ENCODE data around the gene PACRG. TPM values are rescaled to one million over a fixed set of nuclear protein-coding genes. Genes with fewer than 3 reads are reported as not detected.

The PACRG gene
- total RNA-seq, 2 donors from 2014 or later = 2.8 to 21.3 TPM

DNA sequence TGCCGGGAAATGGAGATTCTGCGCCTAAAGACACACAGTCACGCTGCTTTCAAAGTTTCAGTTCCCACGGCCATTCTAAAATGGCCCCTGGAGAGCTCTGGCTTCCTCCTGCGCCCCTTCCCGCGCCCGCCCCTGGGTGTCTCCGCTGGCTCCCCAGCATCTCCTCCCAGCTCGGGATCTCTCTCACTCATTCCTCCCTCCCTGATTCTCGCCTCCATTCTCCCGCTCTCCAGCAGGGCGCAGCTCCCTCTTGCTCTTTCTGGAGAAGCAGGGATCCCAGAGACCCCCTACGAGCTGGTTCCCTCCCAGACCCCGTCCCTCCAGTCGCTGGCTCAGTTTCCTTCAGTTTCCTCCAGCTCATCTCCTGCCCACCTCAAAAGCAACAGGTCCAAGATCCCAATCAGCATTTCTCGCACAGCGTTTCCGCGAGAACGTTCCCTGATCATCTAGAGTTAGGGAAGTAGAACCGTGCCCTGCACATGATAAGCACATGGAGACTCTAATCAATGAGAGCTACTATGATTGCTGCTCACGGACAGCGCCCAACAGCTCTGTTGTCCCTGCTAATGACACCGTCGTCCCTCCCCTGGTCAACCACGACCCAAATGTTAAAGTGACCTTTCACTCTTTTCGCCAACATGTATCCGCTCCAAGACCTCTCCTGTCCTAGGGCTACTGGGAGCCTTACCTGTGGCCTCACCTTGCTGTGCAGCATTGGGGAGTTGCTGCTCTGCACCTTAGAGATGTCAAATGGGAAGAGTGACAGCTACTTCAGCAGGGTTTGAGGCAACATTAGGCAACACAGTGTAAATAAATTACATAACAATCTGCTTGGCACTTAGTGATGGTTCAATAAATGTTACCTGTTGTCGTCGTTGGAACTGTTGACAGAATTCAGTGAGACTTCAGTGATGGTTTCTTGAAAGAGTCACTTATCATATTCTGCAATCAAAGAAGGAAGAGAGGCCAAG, 468.2 kb downstream of the PACRG start:
- Histone ChIP-seq H3K4me3 (no peak overlapping the region), H3K27me3 (no peaks in the 10 kb centered on the region), H3K4me1 (peaks cover 0 to 12% of the 10 kb centered on the region in 2 donors), H3K9me3 (no peaks in the 10 kb centered on the region), H3K27ac (no peak overlapping the region), H3K36me3 (no peaks in the 10 kb centered on the region)
- TF ChIP-seq, protein P1, sequence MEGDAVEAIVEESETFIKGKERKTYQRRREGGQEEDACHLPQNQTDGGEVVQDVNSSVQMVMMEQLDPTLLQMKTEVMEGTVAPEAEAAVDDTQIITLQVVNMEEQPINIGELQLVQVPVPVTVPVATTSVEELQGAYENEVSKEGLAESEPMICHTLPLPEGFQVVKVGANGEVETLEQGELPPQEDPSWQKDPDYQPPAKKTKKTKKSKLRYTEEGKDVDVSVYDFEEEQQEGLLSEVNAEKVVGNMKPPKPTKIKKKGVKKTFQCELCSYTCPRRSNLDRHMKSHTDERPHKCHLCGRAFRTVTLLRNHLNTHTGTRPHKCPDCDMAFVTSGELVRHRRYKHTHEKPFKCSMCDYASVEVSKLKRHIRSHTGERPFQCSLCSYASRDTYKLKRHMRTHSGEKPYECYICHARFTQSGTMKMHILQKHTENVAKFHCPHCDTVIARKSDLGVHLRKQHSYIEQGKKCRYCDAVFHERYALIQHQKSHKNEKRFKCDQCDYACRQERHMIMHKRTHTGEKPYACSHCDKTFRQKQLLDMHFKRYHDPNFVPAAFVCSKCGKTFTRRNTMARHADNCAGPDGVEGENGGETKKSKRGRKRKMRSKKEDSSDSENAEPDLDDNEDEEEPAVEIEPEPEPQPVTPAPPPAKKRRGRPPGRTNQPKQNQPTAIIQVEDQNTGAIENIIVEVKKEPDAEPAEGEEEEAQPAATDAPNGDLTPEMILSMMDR (IDR thresholded peaks at IDR 0.05) = no peak
- no peak for DNase-seq (ENCODE audit: low spot score)

DNA sequence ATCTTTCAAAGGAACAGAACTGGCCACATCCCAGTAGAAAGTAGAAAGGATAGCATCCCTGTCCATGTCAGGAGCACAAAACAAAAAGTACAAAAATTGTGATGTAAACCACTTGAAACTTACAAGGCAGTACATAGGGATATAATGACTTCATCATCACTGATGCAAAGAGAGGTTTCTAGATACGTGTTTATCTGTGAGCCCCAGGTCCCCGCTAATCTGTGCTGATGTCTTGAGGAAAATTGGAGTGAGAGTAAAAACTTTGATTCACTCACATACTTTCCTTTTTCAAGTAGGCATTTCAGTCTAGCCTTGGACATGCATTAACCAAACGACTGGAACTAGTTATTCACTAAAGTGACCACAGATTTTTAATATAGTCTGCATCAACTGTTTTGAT, 470.1 kb downstream of the PACRG start:
- no peak overlapping the region for H3K4me3 ChIP-seq
- no peaks in the 10 kb centered on the region for H3K4me1 ChIP-seq
- TF ChIP-seq, protein P1 (IDR thresholded peaks at IDR 0.05) = no peak
- DNase-seq (ENCODE audit: low spot score) = no peak
- H3K27me3 ChIP-seq = no peaks in the 10 kb centered on the region
- H3K36me3 ChIP-seq = no peaks in the 10 kb centered on the region
- no peak overlapping the region for H3K27ac ChIP-seq
- H3K9me3 ChIP-seq = no peaks in the 10 kb centered on the region

DNA sequence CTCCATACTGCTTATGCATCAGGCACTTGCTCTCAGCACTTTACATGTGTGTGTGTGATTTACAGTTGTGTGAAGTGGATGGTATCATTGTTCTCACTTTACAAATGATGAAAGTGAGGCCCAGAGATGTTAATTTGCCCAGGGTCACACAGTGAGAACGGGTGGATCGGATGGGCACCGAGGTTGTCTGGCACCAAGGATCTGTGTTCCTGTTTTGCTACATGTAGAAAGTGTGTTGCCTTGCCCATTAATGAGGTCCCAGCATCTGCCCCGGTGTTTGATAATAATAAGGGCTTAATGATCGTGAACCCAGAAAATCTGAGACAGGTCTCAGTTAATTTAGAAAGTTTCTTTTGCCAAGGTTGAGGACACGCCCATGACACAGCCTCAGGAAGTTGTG, 470.6 kb downstream of the PACRG start:
- TF ChIP-seq, protein P1 (IDR thresholded peaks at IDR 0.05) = no peak

DNA sequence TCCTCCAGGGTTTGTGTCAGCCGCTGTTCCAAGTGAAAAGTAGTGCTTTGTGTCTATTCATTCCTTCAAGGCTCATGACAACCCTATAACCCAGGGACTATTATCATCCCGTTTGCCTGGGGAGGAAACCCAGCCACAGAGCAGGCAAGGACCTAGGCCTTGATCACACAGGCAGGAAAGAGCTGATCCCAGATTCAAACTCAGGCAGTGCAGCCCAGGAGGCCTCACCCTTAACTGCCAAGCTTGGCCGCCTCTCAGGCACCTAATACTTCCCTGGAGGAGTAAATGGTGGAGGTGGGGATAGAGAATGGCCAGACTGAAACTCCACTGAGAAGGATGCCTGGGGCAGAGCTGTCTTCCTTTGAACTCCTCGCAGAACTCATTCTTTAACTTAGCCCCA, 471.6 kb downstream of the PACRG start:
- no peak overlapping the region for H3K4me3 ChIP-seq
- DNase-seq (ENCODE audit: low spot score) = no peak

More for the DNA sequence above, 470.6 kb downstream of the PACRG start:
- no peaks in the 10 kb centered on the region for H3K36me3 ChIP-seq
- H3K4me3 ChIP-seq = no peak overlapping the region
- no peaks in the 10 kb centered on the region for H3K9me3 ChIP-seq
- H3K27ac ChIP-seq = no peak overlapping the region
- no peaks in the 10 kb centered on the region for H3K4me1 ChIP-seq
- no peak for DNase-seq (ENCODE audit: low spot score)
- H3K27me3 ChIP-seq = no peaks in the 10 kb centered on the region

DNA sequence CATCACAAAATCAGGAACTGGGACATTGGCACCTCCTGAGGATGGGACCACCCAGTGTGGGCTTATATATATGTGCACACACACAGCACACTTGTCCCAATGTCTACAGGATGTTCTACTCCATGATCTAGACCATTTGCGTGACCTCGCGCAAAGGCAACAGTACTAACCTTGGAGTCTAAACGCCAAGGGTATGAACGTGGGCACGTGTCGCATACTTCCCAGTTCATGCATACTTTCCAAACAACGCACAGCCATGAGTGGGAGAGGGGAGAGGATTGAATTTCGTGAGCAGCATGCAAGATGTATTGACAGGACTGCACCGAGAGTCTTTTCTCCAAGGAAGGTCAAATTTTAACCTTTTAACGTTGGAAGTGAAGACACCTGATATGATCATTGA, 472.5 kb downstream of the PACRG start:
- no peak overlapping the region for H3K27ac ChIP-seq
- no peaks in the 10 kb centered on the region for H3K4me1 ChIP-seq
- no peak for DNase-seq (ENCODE audit: low spot score)
- no peak overlapping the region for H3K4me3 ChIP-seq
- TF ChIP-seq, protein P1 (IDR thresholded peaks at IDR 0.05) = no peak
- no peaks in the 10 kb centered on the region for H3K9me3 ChIP-seq
- H3K36me3 ChIP-seq = no peaks in the 10 kb centered on the region
- H3K27me3 ChIP-seq = no peaks in the 10 kb centered on the region

More for the DNA sequence above, 471.6 kb downstream of the PACRG start:
- H3K27ac ChIP-seq = no peak overlapping the region
- H3K9me3 ChIP-seq = no peaks in the 10 kb centered on the region
- TF ChIP-seq, protein P1 (IDR thresholded peaks at IDR 0.05) = no peak
- H3K27me3 ChIP-seq = no peaks in the 10 kb centered on the region
- no peaks in the 10 kb centered on the region for H3K36me3 ChIP-seq
- no peaks in the 10 kb centered on the region for H3K4me1 ChIP-seq

All from right atrium auricular region (tissue), 2 donors.